Measurements from ENCODE around the gene TLK2.

DNA sequence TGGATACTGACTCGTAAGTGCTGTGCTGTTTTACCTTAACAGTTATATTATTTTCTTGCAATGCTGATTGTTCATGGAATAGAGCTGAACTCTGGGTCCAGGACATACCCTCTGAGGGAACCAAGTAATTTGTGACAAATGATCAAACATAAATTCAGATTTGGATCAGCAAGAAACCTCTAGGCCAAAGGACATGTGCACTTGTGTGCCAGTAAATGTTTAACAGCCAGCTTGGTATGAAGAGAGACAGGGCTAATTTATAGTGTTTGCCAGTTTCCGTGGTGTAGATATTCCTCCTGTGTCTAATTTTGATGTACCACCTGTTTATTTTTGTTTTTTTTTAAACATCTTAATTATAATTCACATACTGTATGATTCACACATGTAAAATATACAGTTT is 118.0 kb downstream of the TLK2 start:
- TF ChIP-seq POLR2AphosphoS5 (IDR thresholded peaks at IDR 0.05; ENCODE audit: low read depth, low read length) (no peak), TAF1 (IDR thresholded peaks at IDR 0.05; ENCODE audit: borderline replicate concordance, insufficient read depth, low read length) (no peak)
- TF ChIP-seq, protein P1, sequence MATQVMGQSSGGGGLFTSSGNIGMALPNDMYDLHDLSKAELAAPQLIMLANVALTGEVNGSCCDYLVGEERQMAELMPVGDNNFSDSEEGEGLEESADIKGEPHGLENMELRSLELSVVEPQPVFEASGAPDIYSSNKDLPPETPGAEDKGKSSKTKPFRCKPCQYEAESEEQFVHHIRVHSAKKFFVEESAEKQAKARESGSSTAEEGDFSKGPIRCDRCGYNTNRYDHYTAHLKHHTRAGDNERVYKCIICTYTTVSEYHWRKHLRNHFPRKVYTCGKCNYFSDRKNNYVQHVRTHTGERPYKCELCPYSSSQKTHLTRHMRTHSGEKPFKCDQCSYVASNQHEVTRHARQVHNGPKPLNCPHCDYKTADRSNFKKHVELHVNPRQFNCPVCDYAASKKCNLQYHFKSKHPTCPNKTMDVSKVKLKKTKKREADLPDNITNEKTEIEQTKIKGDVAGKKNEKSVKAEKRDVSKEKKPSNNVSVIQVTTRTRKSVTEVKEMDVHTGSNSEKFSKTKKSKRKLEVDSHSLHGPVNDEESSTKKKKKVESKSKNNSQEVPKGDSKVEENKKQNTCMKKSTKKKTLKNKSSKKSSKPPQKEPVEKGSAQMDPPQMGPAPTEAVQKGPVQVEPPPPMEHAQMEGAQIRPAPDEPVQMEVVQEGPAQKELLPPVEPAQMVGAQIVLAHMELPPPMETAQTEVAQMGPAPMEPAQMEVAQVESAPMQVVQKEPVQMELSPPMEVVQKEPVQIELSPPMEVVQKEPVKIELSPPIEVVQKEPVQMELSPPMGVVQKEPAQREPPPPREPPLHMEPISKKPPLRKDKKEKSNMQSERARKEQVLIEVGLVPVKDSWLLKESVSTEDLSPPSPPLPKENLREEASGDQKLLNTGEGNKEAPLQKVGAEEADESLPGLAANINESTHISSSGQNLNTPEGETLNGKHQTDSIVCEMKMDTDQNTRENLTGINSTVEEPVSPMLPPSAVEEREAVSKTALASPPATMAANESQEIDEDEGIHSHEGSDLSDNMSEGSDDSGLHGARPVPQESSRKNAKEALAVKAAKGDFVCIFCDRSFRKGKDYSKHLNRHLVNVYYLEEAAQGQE (IDR thresholded peaks at IDR 0.05; ENCODE audit: insufficient read depth in 1 of 2, low read depth in 2 of 2, low read length in 2 of 2) = no peak

Data from PFSK-1 (cell line).